Osteocyte (in vitro differentiated cells): ENCODE results near the gene TRIM24. TPM values are rescaled to one million over a fixed set of nuclear protein-coding genes. Genes with fewer than 3 reads are reported as not detected.

Experiments used
- DNase-seq: peaks from one replicate; pipeline ENCODE4 v3.0.0; 2021; ENCODE audit warnings: mixed read lengths; ENCODE audit not compliant: unreplicated experiment; ENCODE audit errors: extremely low spot score
- H3K27ac Mint-ChIP-seq: one replicate; pipeline ENCODE4 v1.8.0; 2021; ENCODE audit warnings: mild to moderate bottlenecking, mixed read lengths; ENCODE audit not compliant: unreplicated experiment
- H3K27me3 Mint-ChIP-seq: one replicate; pipeline ENCODE4 v1.8.0; 2021; ENCODE audit warnings: mixed read lengths; ENCODE audit not compliant: unreplicated experiment
- H3K36me3 Mint-ChIP-seq: one replicate; pipeline ENCODE4 v1.8.0; 2021; ENCODE audit warnings: mixed read lengths; ENCODE audit not compliant: unreplicated experiment
- H3K4me1 Mint-ChIP-seq: one replicate; pipeline ENCODE4 v1.8.0; 2021; ENCODE audit warnings: mixed read lengths; ENCODE audit not compliant: unreplicated experiment
- H3K4me3 Mint-ChIP-seq: one replicate; pipeline ENCODE4 v1.8.0; 2021; ENCODE audit warnings: mild to moderate bottlenecking, moderate library complexity, mixed read lengths; ENCODE audit not compliant: unreplicated experiment
- H3K9me3 Mint-ChIP-seq: one replicate; pipeline ENCODE4 v1.8.0; 2021; ENCODE audit warnings: mixed read lengths; ENCODE audit not compliant: unreplicated experiment
- total RNA-seq: library from RNA; stranded (reverse); gene quantifications from 2 replicates; pipeline ENCODE4 v1.2.1, GENCODE V29; 2021
- TF ChIP-seq, protein P1 (sequence below): fragments of 200-600 bp; sonication (generic); IDR thresholded peaks from 2 replicates; pipeline ENCODE4 v1.5.0; 2021; ENCODE audit warnings: antibody characterized with exemption, mild to moderate bottlenecking, moderate library complexity

TRIM24 gene
- total RNA-seq, 1 donor from 2014 or later: 23.1 TPM

DNA sequence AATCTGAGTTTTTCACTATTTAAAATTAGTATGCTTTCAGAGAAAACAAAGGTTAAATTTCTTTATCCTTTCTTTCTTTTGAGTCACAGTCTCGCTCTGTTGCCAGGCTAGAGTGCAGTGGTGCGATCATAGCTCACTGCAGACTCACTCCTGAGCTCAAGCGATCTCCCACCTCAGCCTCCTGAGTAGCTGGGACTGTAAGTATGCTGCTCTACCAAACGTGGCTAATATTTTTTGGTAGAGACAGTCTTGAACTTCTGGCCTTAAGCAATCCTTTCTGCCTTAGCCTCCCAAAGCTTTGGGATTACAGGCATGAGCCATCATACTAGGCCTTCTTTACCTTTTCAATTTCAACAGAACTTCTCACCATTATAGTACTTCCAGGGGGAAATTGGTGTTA is 113.7 kb downstream of the TRIM24 start:
- DNase-seq: no peak
- H3K9me3 Mint-ChIP-seq: peaks cover 7% of the 10 kb centered on the region
- H3K27me3 Mint-ChIP-seq: no peaks in the 10 kb centered on the region
- H3K4me1 Mint-ChIP-seq: no peaks in the 10 kb centered on the region
- TF ChIP-seq, protein P1, sequence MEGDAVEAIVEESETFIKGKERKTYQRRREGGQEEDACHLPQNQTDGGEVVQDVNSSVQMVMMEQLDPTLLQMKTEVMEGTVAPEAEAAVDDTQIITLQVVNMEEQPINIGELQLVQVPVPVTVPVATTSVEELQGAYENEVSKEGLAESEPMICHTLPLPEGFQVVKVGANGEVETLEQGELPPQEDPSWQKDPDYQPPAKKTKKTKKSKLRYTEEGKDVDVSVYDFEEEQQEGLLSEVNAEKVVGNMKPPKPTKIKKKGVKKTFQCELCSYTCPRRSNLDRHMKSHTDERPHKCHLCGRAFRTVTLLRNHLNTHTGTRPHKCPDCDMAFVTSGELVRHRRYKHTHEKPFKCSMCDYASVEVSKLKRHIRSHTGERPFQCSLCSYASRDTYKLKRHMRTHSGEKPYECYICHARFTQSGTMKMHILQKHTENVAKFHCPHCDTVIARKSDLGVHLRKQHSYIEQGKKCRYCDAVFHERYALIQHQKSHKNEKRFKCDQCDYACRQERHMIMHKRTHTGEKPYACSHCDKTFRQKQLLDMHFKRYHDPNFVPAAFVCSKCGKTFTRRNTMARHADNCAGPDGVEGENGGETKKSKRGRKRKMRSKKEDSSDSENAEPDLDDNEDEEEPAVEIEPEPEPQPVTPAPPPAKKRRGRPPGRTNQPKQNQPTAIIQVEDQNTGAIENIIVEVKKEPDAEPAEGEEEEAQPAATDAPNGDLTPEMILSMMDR: no peak
- no peak overlapping the region for H3K4me3 Mint-ChIP-seq
- no peak overlapping the region for H3K27ac Mint-ChIP-seq
- H3K36me3 Mint-ChIP-seq: peaks cover 60% of the 10 kb centered on the region

GRCh38 chr7:138575897-138576428 is 115.9 kb downstream of the TRIM24 start:
- no peaks in the 10 kb centered on the region for H3K27me3 Mint-ChIP-seq
- H3K4me3 Mint-ChIP-seq: no peak overlapping the region
- no peaks in the 10 kb centered on the region for H3K4me1 Mint-ChIP-seq
- no peak for DNase-seq
- peaks cover 7% of the 10 kb centered on the region for H3K9me3 Mint-ChIP-seq
- H3K36me3 Mint-ChIP-seq: peaks cover 61% of the 10 kb centered on the region
- no peak overlapping the region for H3K27ac Mint-ChIP-seq
- TF ChIP-seq, protein P1: no peak

DNA sequence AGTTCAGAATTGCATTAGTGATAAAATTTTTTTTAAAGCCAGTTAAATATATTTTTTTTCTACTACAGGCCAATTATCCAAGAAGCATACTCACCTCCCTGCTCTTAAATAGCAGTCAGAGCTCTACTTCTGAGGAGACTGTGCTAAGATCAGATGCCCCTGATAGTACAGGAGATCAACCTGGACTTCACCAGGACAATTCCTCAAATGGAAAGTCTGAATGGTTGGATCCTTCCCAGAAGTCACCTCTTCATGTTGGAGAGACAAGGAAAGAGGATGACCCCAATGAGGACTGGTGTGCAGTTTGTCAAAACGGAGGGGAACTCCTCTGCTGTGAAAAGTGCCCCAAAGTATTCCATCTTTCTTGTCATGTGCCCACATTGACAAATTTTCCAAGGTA is 119.1 kb downstream of the TRIM24 start:
- no peak for DNase-seq
- H3K36me3 Mint-ChIP-seq: peaks cover 60% of the 10 kb centered on the region
- H3K27ac Mint-ChIP-seq: no peak overlapping the region
- H3K4me3 Mint-ChIP-seq: no peak overlapping the region
- peaks cover 7% of the 10 kb centered on the region for H3K9me3 Mint-ChIP-seq
- H3K27me3 Mint-ChIP-seq: no peaks in the 10 kb centered on the region
- TF ChIP-seq, protein P1: no peak
- no peaks in the 10 kb centered on the region for H3K4me1 Mint-ChIP-seq

- H3K4me1 Mint-ChIP-seq: no peaks in the 10 kb centered on the region
- H3K4me3 Mint-ChIP-seq: no peak overlapping the region
- no peaks in the 10 kb centered on the region for H3K27me3 Mint-ChIP-seq
- H3K9me3 Mint-ChIP-seq: peaks cover 7% of the 10 kb centered on the region
- H3K27ac Mint-ChIP-seq: no peak overlapping the region
- peaks cover 64% of the 10 kb centered on the region for H3K36me3 Mint-ChIP-seq
- TF ChIP-seq, protein P1: no peak
- no peak for DNase-seq
These were observed 119.6 kb downstream of the TRIM24 start for GRCh38 chr7:138579671-138580070.

DNA sequence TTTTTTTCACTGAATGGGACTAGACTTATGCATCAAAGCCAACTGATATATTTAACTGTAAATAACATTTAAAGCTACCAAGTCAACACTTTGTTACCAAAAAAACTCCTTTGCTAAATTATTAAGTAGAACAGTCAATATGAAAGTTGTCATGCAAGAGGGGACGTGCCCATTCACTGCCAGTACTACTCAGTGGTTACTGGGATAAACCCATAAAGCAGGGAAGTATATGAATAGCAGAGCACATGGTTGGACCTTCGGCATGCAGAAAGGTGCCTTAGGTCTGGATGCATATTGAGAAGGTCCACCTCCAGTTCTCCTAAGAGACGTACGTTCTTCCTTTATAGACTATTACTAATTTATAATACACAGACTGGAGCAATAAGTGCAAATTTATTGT is 121.0 kb downstream of the TRIM24 start:
- no peak for DNase-seq
- Mint-ChIP-seq H3K4me1 (no peaks in the 10 kb centered on the region), H3K4me3 (no peak overlapping the region), H3K9me3 (peaks cover 7% of the 10 kb centered on the region), H3K36me3 (peaks cover 61% of the 10 kb centered on the region), H3K27ac (no peak overlapping the region), H3K27me3 (no peaks in the 10 kb centered on the region)
- TF ChIP-seq, protein P1: no peak
